Endothelial cell of umbilical vein (primary cell): ENCODE measurements around the gene CDC42BPG. TPM values are rescaled to one million over a fixed set of nuclear protein-coding genes. Genes with fewer than 3 reads are reported as not detected.
A peak's percentile ranks its signal among the peaks of the same experiment; 100 is the strongest.

ENCODE experiments used
- BruUV-seq: library from RNA; stranded (reverse); fragments of 400-500 nt; replicated peaks from 2 replicates; lab custom pipeline; 2021; lab: Mats Ljungman, UMichigan
- CTCF ChIA-PET: fragments of 300-600, 350-600 bp; sonication (Branson Sonifier 250); formaldehyde crosslinking; loops from one replicate; lab custom pipeline; 2021; ENCODE audit warnings: antibody characterized with exemption, inconsistent platforms; lab: Charles Lee
- POLR2A ChIA-PET: fragments of 300-600, 350-600 bp; sonication (Branson Sonifier 250); formaldehyde crosslinking; loops from one replicate; lab custom pipeline; 2021; ENCODE audit warnings: antibody characterized with exemption, inconsistent platforms; lab: Charles Lee
- DNase-seq: peaks from one replicate; pipeline ENCODE4 v3.0.0-alpha.2; 2011; ENCODE audit warnings: low read depth, low spot score
- FAIRE-seq: peaks from 2 replicates; lab custom pipeline; 2011; peaks lifted over from hg19 to GRCh38; lab: Jason Lieb, UNC
- H2AFZ ChIP-seq: 2 replicates; pipeline ENCODE4 v1.6.0; 2012; ENCODE audit warnings: low read depth, low read length, control low read depth, inconsistent platforms
- H3K27ac ChIP-seq: 2 replicates; pipeline ENCODE4 v1.5.1; 2011; ENCODE audit warnings: low read depth, mild to moderate bottlenecking, control low read depth, low read length, moderate library complexity; ENCODE audit not compliant: insufficient read depth
- H3K27me3 ChIP-seq, 2 experiments: 2 replicates each; pipeline versions ENCODE4 v1.6.0 to v1.6.1; 2011; ENCODE audit warnings: low read length in 2 of 2, mixed read lengths in 1 of 2; ENCODE audit not compliant: control insufficient read depth in 2 of 2, insufficient read depth in 2 of 2
- H3K36me3 ChIP-seq, 2 experiments: 2 replicates in 1 of 2; 3 replicates in 1 of 2; pipeline ENCODE4 v1.5.1; 2011; ENCODE audit warnings: low read length in 2 of 2, mild to moderate bottlenecking in 1 of 2, moderate library complexity in 1 of 2; ENCODE audit not compliant: control insufficient read depth in 2 of 2, insufficient read depth in 2 of 2; ENCODE audit errors: extremely low read depth in 1 of 2
- H3K4me1 ChIP-seq: 3 replicates; pipeline ENCODE4 v1.5.1; 2011; ENCODE audit warnings: mild to moderate bottlenecking, low read length; ENCODE audit not compliant: control insufficient read depth, insufficient read depth; ENCODE audit errors: extremely low read depth
- H3K4me2 ChIP-seq: 2 replicates; pipeline ENCODE4 v1.6.1; 2011; ENCODE audit warnings: low read length, control low read depth, mixed read lengths; ENCODE audit not compliant: insufficient read depth
- H3K4me3 ChIP-seq, 3 experiments: fragments of 200-600 bp in 1 of 3; sonication (generic), shearing (Covaris generic) in 1 of 3; replicated peaks in 1 of 3; 2 replicates each; pipeline ENCODE4 v1.5.1; 2011 to 2016; ENCODE audit warnings: control low read depth in 3 of 3, low read length in 3 of 3, mild to moderate bottlenecking in 2 of 3, inconsistent platforms in 1 of 3, low read depth in 1 of 3, moderate library complexity in 1 of 3; ENCODE audit not compliant: insufficient read depth in 1 of 3
- H3K79me2 ChIP-seq: 2 replicates; pipeline ENCODE4 v1.6.0; 2012; ENCODE audit warnings: low read length, inconsistent platforms; ENCODE audit not compliant: control insufficient read depth, insufficient read depth
- H3K9ac ChIP-seq: replicated peaks from 2 replicates; pipeline ENCODE3; 2011; ENCODE audit warnings: low read length, control low read depth; ENCODE audit not compliant: insufficient read depth; ENCODE audit errors: extremely low read depth
- H3K9me1 ChIP-seq: replicated peaks from 3 replicates; pipeline ENCODE4 v1.6.0; 2011; ENCODE audit warnings: mild to moderate bottlenecking, low read length; ENCODE audit not compliant: control insufficient read depth, insufficient read depth; ENCODE audit errors: extremely low read depth
- H3K9me3 ChIP-seq: replicated peaks from 2 replicates; pipeline ENCODE4 v1.5.1; 2012; ENCODE audit warnings: low read length, inconsistent platforms; ENCODE audit not compliant: control insufficient read depth, insufficient read depth
- H4K20me1 ChIP-seq: replicated peaks from 2 replicates; pipeline ENCODE3; 2011; ENCODE audit warnings: mild to moderate bottlenecking, low read length; ENCODE audit not compliant: control insufficient read depth, insufficient read depth; ENCODE audit errors: extremely low read depth
- CTCF ChIP-seq, 2 donors: IDR thresholded peaks; 1 replicate in 1 of 2; 2 replicates in 1 of 2; pipeline ENCODE4 v1.5.1; 2011; ENCODE audit warnings: low read length in 2 of 2, mild to moderate bottlenecking in 2 of 2, moderate library complexity in 2 of 2, control low read depth in 1 of 2, inconsistent platforms in 1 of 2, low read depth in 1 of 2; ENCODE audit not compliant: insufficient read depth in 1 of 2; ENCODE audit errors: extremely low read depth in 1 of 2
- EZH2 ChIP-seq: IDR thresholded peaks from 2 replicates; pipeline ENCODE4 v1.6.1; 2012; ENCODE audit warnings: borderline replicate concordance, low read depth, mild to moderate bottlenecking, moderate library complexity, low read length, inconsistent platforms; ENCODE audit not compliant: severe bottlenecking
- FOS ChIP-seq: IDR thresholded peaks from 2 replicates; pipeline ENCODE4 v1.6.1; 2011; ENCODE audit warnings: mild to moderate bottlenecking, low read length, moderate library complexity, borderline replicate concordance; ENCODE audit not compliant: insufficient read depth
- GATA2 ChIP-seq: IDR thresholded peaks from 2 replicates; pipeline ENCODE4 v1.7.0; 2011; ENCODE audit warnings: low read depth, mild to moderate bottlenecking, moderate library complexity, mixed read lengths, low read length; ENCODE audit not compliant: insufficient read length, insufficient read depth
- JUN ChIP-seq: IDR thresholded peaks from 2 replicates; pipeline ENCODE4 v1.6.1; 2011; ENCODE audit warnings: borderline replicate concordance, low read depth; ENCODE audit not compliant: insufficient read length, insufficient read depth
- MAX ChIP-seq: IDR thresholded peaks from 2 replicates; pipeline ENCODE4 v1.6.1; 2011; ENCODE audit not compliant: insufficient read depth, insufficient read length
- MYC ChIP-seq: IDR thresholded peaks from one replicate; pipeline ENCODE4 v1.6.1; 2011; ENCODE audit warnings: mild to moderate bottlenecking, low read depth, low read length
- POLR2A ChIP-seq: IDR thresholded peaks from 2 replicates; pipeline ENCODE4 v1.6.1; 2012; ENCODE audit warnings: low read depth, mild to moderate bottlenecking, control low read depth, low read length
- POLR2AphosphoS5 ChIP-seq: IDR thresholded peaks from 2 replicates; pipeline ENCODE4 v1.6.1; 2012; ENCODE audit warnings: low read depth, mild to moderate bottlenecking, control low read depth, low read length, moderate library complexity; ENCODE audit not compliant: insufficient read depth
- dilution Hi-C: fragments of 300-500 bp; cut with MboI; formaldehyde crosslinking; loops from one replicate; pipeline ENCODE4 v1.15.0; 2019; ENCODE audit warnings: low sequenced_read_pairs; ENCODE audit not compliant: extremely low pct_ligation_motif_present
- intact Hi-C: fragments of 100-400 bp; cut with micrococcal nuclease; formaldehyde crosslinking; loops from one replicate; pipeline ENCODE4 v1.10.0; 2022
- polyA plus RNA-seq, 4 experiments: library from polyadenylated mRNA; depleted of rRNA in 3 of 4; stranded (reverse) in 3 of 4; unstranded in 1 of 4; fragments of >200 nt; gene quantifications; 2 replicates each; pipeline versions ENCODE4 v1.2.1 to v1.2.3, GENCODE V29; 2011 to 2012; ENCODE audit warnings: missing spikeins in 1 of 4
- total RNA-seq: library from RNA; stranded (reverse); gene quantifications from 2 replicates; pipeline ENCODE4 v1.2.3, GENCODE V29; 2021

The CDC42BPG gene
- total and polyA plus RNA-seq, 2 donors (not counting 3 experiments of a cell fraction or from before 2014, with no cell fraction given), result 0.19 to 0.42 TPM

- H3K27ac ChIP-seq, result peak overlapping the region; percentile 74
- FAIRE-seq (peak; percentile 54), DNase-seq (no peak)
- TF ChIP-seq POLR2AphosphoS5, result no peak
- no peak for TF ChIP-seq JUN
- no peak for TF ChIP-seq MYC
- TF ChIP-seq GATA2, result no peak
- TF ChIP-seq FOS, result no peak
- no peak for TF ChIP-seq EZH2
- no peak for TF ChIP-seq CTCF (IDR thresholded peaks at IDR 0.05; ENCODE audit: extremely low read depth in 1 of 2, insufficient read depth in 1 of 2, low read depth in 1 of 2, low read length in 2 of 2)
- TF ChIP-seq POLR2A, result no peak
- TF ChIP-seq MAX, result no peak
- ChIA-PET POLR2A (interaction anchor here (0.6 to 1.2 kb wide), 2 partner anchors 11 to 15 kb away, joined by 4 to 10 read pairs; no protein-coding TSS in a partner anchor), CTCF (interaction anchor here (0.6 to 2.0 kb wide), 5 partner anchors 9 to 410 kb away, joined by 3 to 8 read pairs (median 4); partner anchors contain the start of gene CDC42BPG)
- no peak overlapping the region for H3K4me3 ChIP-seq
- BruUV-seq, result no TSS peak
- peaks cover 82% of the 10 kb centered on the region for H3K79me2 ChIP-seq
- H3K9me3 ChIP-seq, result no peaks in the 10 kb centered on the region
- H3K36me3 ChIP-seq, result no peaks in the 10 kb centered on the region
- H3K27me3 ChIP-seq, result no peaks in the 10 kb centered on the region
- dilution Hi-C loops (no loop called here), intact Hi-C loops (no loop called here)
- peaks cover 54% of the 10 kb centered on the region for H3K4me1 ChIP-seq
- H3K9ac ChIP-seq, result no peak overlapping the region
- H4K20me1 ChIP-seq, result no peaks in the 10 kb centered on the region
- no peak overlapping the region for H2AFZ ChIP-seq
- no peak overlapping the region for H3K4me2 ChIP-seq
- H3K9me1 ChIP-seq, result no peaks in the 10 kb centered on the region
Observed at GRCh38 chr11:64865286-64866172, 21.1 kb upstream of the CDC42BPG start.
